CD8-positive, alpha-beta memory T cell (primary cell): ENCODE results near the gene FANCL. TPM values are rescaled to one million over a fixed set of nuclear protein-coding genes. Genes with fewer than 3 reads are reported as not detected.
"Not testable (repeated sequence)": the region's sequence is repeated elsewhere in the genome, so short reads cannot be mapped to it uniquely, and the experiment has no call there.

Experiments used
- CTCF ChIA-PET: fragments of 350-600 bp; sonication (Branson Sonifier 250); formaldehyde crosslinking; loops from one replicate; lab custom pipeline; 2021; ENCODE audit warnings: antibody characterized with exemption; lab: Charles Lee
- POLR2A ChIA-PET: fragments of 350-600 bp; sonication (Branson Sonifier 250); formaldehyde crosslinking; loops from one replicate; lab custom pipeline; 2021; ENCODE audit warnings: antibody characterized with exemption; lab: Charles Lee
- DNase-seq, 5 donors: peaks; one replicate each; pipeline versions ENCODE4 v3.0.0 to v3.0.0-alpha.2; 2020 to 2022; ENCODE audit warnings: mixed read lengths in 1 of 5
- H3K27ac ChIP-seq: one replicate; pipeline ENCODE4 v1.7.0; 2013; ENCODE audit warnings: low read depth, mild to moderate bottlenecking, low read length, moderate library complexity
- H3K27me3 ChIP-seq: 2 replicates; pipeline ENCODE4 v1.7.0; 2013; ENCODE audit warnings: low read length, mild to moderate bottlenecking; ENCODE audit not compliant: insufficient read depth, poor library complexity, severe bottlenecking
- H3K36me3 ChIP-seq: 2 replicates; pipeline ENCODE4 v1.7.0; 2013; ENCODE audit warnings: mild to moderate bottlenecking, low read length, moderate library complexity; ENCODE audit not compliant: insufficient read depth
- H3K4me1 ChIP-seq: 2 replicates; pipeline ENCODE4 v1.7.0; 2013; ENCODE audit warnings: mild to moderate bottlenecking, low read length, moderate library complexity; ENCODE audit not compliant: insufficient read depth
- H3K4me3 ChIP-seq: 2 replicates; pipeline ENCODE4 v1.7.0; 2013; ENCODE audit warnings: mild to moderate bottlenecking, low read length
- H3K9me3 ChIP-seq: 2 replicates; pipeline ENCODE4 v1.7.0; 2013; ENCODE audit warnings: mild to moderate bottlenecking, low read length
- H3K27ac Mint-ChIP-seq, 8 donors: one replicate each; pipeline ENCODE4 v1.8.0; 2020 to 2021; ENCODE audit warnings: mixed read lengths in 8 of 8, mild to moderate bottlenecking in 6 of 8, inconsistent platforms in 3 of 8, moderate library complexity in 3 of 8
- H3K27me3 Mint-ChIP-seq, 2 donors: one replicate each; pipeline ENCODE4 v1.8.0; 2020 to 2021; ENCODE audit warnings: mixed read lengths in 2 of 2, mild to moderate bottlenecking in 1 of 2, moderate library complexity in 1 of 2
- H3K36me3 Mint-ChIP-seq, 3 donors: one replicate each; pipeline ENCODE4 v1.8.0; 2020 to 2021; ENCODE audit warnings: mixed read lengths in 3 of 3, inconsistent platforms in 1 of 3, mild to moderate bottlenecking in 1 of 3
- H3K4me1 Mint-ChIP-seq, 3 donors: one replicate each; pipeline ENCODE4 v1.8.0; 2020 to 2021; ENCODE audit warnings: mixed read lengths in 3 of 3, inconsistent platforms in 1 of 3, mild to moderate bottlenecking in 1 of 3
- H3K4me3 Mint-ChIP-seq, 7 donors: one replicate each; pipeline ENCODE4 v1.8.0; 2020 to 2021; ENCODE audit warnings: mixed read lengths in 7 of 7, mild to moderate bottlenecking in 6 of 7, moderate library complexity in 4 of 7, inconsistent platforms in 2 of 7
- H3K9me3 Mint-ChIP-seq, 5 donors: one replicate each; pipeline ENCODE4 v1.8.0; 2020 to 2022; ENCODE audit warnings: mixed read lengths in 5 of 5, mild to moderate bottlenecking in 3 of 5, moderate library complexity in 2 of 5, inconsistent platforms in 1 of 5
- polyA plus RNA-seq: library from polyadenylated mRNA; unstranded; fragments of 300-500 nt; fragmentation: Illumina TruSeq; gene quantifications from one replicate; pipeline ENCODE4 v1.2.3, GENCODE V29; 2021
- total RNA-seq, 2 experiments: library from RNA; stranded (reverse); gene quantifications; one replicate each; pipeline ENCODE4 v1.2.3, GENCODE V29; 2021

The FANCL gene
- total and polyA plus RNA-seq, 3 experiments from 2014 or later, result 8.3 to 25.1 (median 22.6) TPM

DNA sequence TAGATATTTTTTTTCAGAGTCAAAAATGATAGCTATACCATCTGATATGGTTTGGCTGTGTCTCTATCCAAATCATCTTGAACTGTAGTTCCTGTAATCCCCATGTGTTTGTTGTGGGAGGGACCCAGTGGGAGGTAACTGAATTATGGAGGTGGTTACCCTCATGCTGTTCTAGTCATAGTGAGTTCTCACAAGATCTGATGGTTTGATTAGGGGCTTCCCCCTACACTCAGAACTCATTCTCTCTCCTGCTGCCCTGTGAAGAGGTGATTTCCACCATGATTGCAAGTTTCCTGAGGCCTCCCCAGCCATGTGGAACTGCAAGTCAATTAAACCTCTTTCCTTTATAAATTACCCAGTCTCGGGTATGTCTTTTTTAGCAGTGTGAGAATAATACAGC lies 17.3 kb upstream of the FANCL start:
- H3K4me3 Mint-ChIP-seq, CTCF ChIA-PET, H3K27ac Mint-ChIP-seq: not testable (repeated sequence)

GRCh38 chr2:58251331-58252201 lies 10.4 kb upstream of the FANCL start:
- H3K4me1 Mint-ChIP-seq, H3K27ac Mint-ChIP-seq, DNase-seq, H3K4me3 Mint-ChIP-seq, H3K27me3 ChIP-seq, H3K9me3 ChIP-seq, CTCF ChIA-PET, H3K36me3 ChIP-seq, H3K27me3 Mint-ChIP-seq, H3K36me3 Mint-ChIP-seq, H3K27ac ChIP-seq, H3K9me3 Mint-ChIP-seq, POLR2A ChIA-PET, H3K4me1 ChIP-seq, H3K4me3 ChIP-seq: not testable (repeated sequence)

More for the DNA sequence above, 17.3 kb upstream of the FANCL start:
- DNase-seq, H3K4me1 Mint-ChIP-seq, H3K36me3 Mint-ChIP-seq, H3K27ac ChIP-seq, H3K27me3 ChIP-seq, H3K9me3 ChIP-seq, H3K36me3 ChIP-seq, H3K4me3 ChIP-seq, H3K9me3 Mint-ChIP-seq, H3K4me1 ChIP-seq, POLR2A ChIA-PET: not testable (repeated sequence)
- H3K27me3 Mint-ChIP-seq, result peaks cover 7 to 17% of the 10 kb centered on the region in 2 donors

GRCh38 chr2:58241546-58241864 lies 380 bp upstream of the FANCL start:
- H3K36me3 ChIP-seq, result no peaks in the 10 kb centered on the region
- H3K36me3 Mint-ChIP-seq, result peaks cover 0 to 9% (median 0%) of the 10 kb centered on the region in 3 donors
- H3K27me3 ChIP-seq, result no peaks in the 10 kb centered on the region
- CTCF ChIA-PET, result no interaction called here
- peak overlapping the region; percentile 64 for H3K27ac ChIP-seq
- peaks cover 6% of the 10 kb centered on the region for H3K4me1 ChIP-seq
- H3K4me3 ChIP-seq, result peak overlapping the region; percentile 76
- no peak for DNase-seq
- H3K9me3 ChIP-seq, result no peaks in the 10 kb centered on the region
- H3K9me3 Mint-ChIP-seq, result no peaks in the 10 kb centered on the region
- H3K4me1 Mint-ChIP-seq, result peaks cover 44 to 52% (median 48%) of the 10 kb centered on the region in 3 donors
- POLR2A ChIA-PET, result interaction anchor here (0.8 kb wide), 1 partner anchor 195 kb away, joined by 3 read pairs; the partner anchor contains the start of gene VRK2
- peak overlapping the region; percentile 95 to 99 (median 96) for H3K4me3 Mint-ChIP-seq
- peak overlapping the region; percentile 63 to 98 (median 91) for H3K27ac Mint-ChIP-seq
- H3K27me3 Mint-ChIP-seq, result peaks cover 2 to 14% of the 10 kb centered on the region in 2 donors

DNA sequence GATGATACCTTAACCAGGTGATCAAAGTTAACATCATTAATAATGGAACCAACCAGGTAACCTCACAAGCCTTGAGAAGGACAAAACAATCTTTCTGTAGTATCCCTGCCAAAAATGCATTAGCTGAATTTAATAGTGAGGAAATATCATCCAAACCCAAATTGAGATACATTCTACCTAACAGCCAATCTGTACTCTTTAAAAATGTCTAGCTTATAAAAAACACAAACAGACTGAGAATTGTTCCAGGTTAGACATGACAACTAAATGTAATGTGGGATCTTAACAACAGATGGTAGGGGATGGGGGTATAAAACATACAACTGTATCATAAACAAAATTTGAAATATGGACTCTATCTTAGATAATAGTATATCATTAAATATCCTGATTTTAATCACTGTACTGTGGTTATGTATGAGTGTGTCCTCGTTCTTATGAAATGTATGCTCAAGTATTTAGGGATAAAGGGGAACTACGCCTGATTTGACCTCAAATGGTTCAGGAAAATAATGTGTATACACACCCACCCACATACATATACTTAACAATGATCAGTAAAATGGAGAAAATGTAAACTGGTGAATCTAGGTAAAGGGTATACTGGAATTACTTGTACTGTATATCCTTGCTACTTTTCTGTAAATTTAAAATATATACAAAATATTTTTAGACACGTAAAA lies 1.7 kb downstream of the FANCL start:
- peaks cover 54 to 66% (median 62%) of the 10 kb centered on the region in 3 donors for H3K4me1 Mint-ChIP-seq
- ChIA-PET CTCF (no interaction called here), POLR2A (no interaction called here)
- H3K4me3 Mint-ChIP-seq, result peak overlapping the region in 5 of 7 donors; percentile 2 to 89 (median 17)
- no peak for DNase-seq
- no peaks in the 10 kb centered on the region for H3K27me3 ChIP-seq
- peaks cover 6% of the 10 kb centered on the region for H3K4me1 ChIP-seq
- no peaks in the 10 kb centered on the region for H3K9me3 ChIP-seq
- peaks cover 0 to 9% (median 0%) of the 10 kb centered on the region in 3 donors for H3K36me3 Mint-ChIP-seq
- peaks cover under 1 to 3% of the 10 kb centered on the region in 2 donors for H3K27me3 Mint-ChIP-seq
- H3K4me3 ChIP-seq, result no peak overlapping the region
- H3K27ac Mint-ChIP-seq, result peak overlapping the region in 6 of 8 donors; percentile 41 to 79 (median 53)
- no peak overlapping the region for H3K27ac ChIP-seq
- no peaks in the 10 kb centered on the region for H3K9me3 Mint-ChIP-seq
- H3K36me3 ChIP-seq, result no peaks in the 10 kb centered on the region

- H3K4me3 ChIP-seq, result no peak overlapping the region
- H3K27me3 ChIP-seq, result no peaks in the 10 kb centered on the region
- no peak overlapping the region for H3K27ac ChIP-seq
- no peaks in the 10 kb centered on the region for H3K36me3 ChIP-seq
- H3K4me1 Mint-ChIP-seq, result peaks cover 60 to 71% (median 67%) of the 10 kb centered on the region in 3 donors
- peak overlapping the region in 6 of 8 donors; percentile 8 to 66 (median 57) for H3K27ac Mint-ChIP-seq
- H3K4me1 ChIP-seq, result peaks cover 6% of the 10 kb centered on the region
- no peaks in the 10 kb centered on the region for H3K9me3 Mint-ChIP-seq
- DNase-seq, result no peak
- peaks cover 0 to 9% (median 0%) of the 10 kb centered on the region in 3 donors for H3K36me3 Mint-ChIP-seq
- H3K27me3 Mint-ChIP-seq, result no peaks in the 10 kb centered on the region
- POLR2A ChIA-PET, result no interaction called here
- CTCF ChIA-PET, result no interaction called here
- peak overlapping the region in 2 of 7 donors; percentile 13 to 89 for H3K4me3 Mint-ChIP-seq
- H3K9me3 ChIP-seq, result no peaks in the 10 kb centered on the region
Observed at GRCh38 chr2:58237741-58238140, 3.4 kb downstream of the FANCL start.

DNA sequence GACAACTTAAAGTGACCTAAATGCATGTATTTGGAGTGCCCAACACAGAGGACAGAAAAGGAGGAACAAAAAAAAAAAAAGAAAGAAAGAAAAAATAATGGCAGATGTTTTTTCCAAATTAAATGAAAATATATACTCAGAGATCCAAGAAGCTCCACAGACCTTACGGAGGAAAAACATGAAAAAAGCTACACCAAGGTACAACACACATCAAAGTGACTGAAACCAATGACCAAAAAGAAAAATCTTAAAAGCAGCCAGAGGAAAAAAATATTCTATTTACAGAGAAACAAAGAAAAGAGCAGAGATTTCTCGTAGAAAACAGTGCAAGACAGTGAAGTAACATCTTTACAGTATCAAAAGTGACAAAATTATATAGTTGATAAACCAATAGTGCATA lies 5.1 kb downstream of the FANCL start:
- H3K4me1 ChIP-seq, result peaks cover 6% of the 10 kb centered on the region
- Mint-ChIP-seq H3K4me1 (peaks cover 51 to 62% (median 61%) of the 10 kb centered on the region in 3 donors), H3K36me3 (peaks cover 0 to 4% (median 1%) of the 10 kb centered on the region in 3 donors), H3K27me3 (no peaks in the 10 kb centered on the region), H3K9me3 (no peaks in the 10 kb centered on the region), H3K27ac (peak overlapping the region in 2 of 8 donors; percentile 9 to 50), H3K4me3 (no peak overlapping the region)
- no peak overlapping the region for H3K27ac ChIP-seq
- ChIA-PET POLR2A (no interaction called here), CTCF (no interaction called here)
- DNase-seq, result no peak
- no peaks in the 10 kb centered on the region for H3K27me3 ChIP-seq
- H3K4me3 ChIP-seq, result no peak overlapping the region
- no peaks in the 10 kb centered on the region for H3K36me3 ChIP-seq
- no peaks in the 10 kb centered on the region for H3K9me3 ChIP-seq

GRCh38 chr2:58235170-58235569 lies 6.0 kb downstream of the FANCL start:
- Histone ChIP-seq H3K36me3 (no peaks in the 10 kb centered on the region), H3K9me3 (no peaks in the 10 kb centered on the region), H3K27ac (no peak overlapping the region), H3K27me3 (no peaks in the 10 kb centered on the region), H3K4me1 (peaks cover 1% of the 10 kb centered on the region), H3K4me3 (no peak overlapping the region)
- ChIA-PET POLR2A (no interaction called here), CTCF (no interaction called here)
- DNase-seq, result no peak
- Mint-ChIP-seq H3K9me3 (no peaks in the 10 kb centered on the region), H3K27ac (peak overlapping the region in 1 of 8 donors; percentile 28), H3K36me3 (peaks cover 0 to 1% (median 0%) of the 10 kb centered on the region in 3 donors), H3K4me3 (no peak overlapping the region), H3K4me1 (peaks cover 45 to 54% (median 53%) of the 10 kb centered on the region in 3 donors), H3K27me3 (no peaks in the 10 kb centered on the region)

GRCh38 chr2:58228299-58228698 lies 12.8 kb downstream of the FANCL start:
- Histone ChIP-seq H3K27ac (no peak overlapping the region), H3K9me3 (no peaks in the 10 kb centered on the region), H3K4me1 (no peaks in the 10 kb centered on the region), H3K36me3 (no peaks in the 10 kb centered on the region), H3K4me3 (no peak overlapping the region), H3K27me3 (no peaks in the 10 kb centered on the region)
- CTCF ChIA-PET, result no interaction called here
- no peaks in the 10 kb centered on the region for H3K9me3 Mint-ChIP-seq
- no peak for DNase-seq
- POLR2A ChIA-PET, result no interaction called here
- H3K27ac Mint-ChIP-seq, result no peak overlapping the region
- no peaks in the 10 kb centered on the region for H3K27me3 Mint-ChIP-seq
- H3K4me3 Mint-ChIP-seq, result no peak overlapping the region
- peaks cover 0 to 14% (median 10%) of the 10 kb centered on the region in 3 donors for H3K36me3 Mint-ChIP-seq
- peaks cover 2 to 8% (median 2%) of the 10 kb centered on the region in 3 donors for H3K4me1 Mint-ChIP-seq
